ENCODE results near the gene STT3B.

DNA sequence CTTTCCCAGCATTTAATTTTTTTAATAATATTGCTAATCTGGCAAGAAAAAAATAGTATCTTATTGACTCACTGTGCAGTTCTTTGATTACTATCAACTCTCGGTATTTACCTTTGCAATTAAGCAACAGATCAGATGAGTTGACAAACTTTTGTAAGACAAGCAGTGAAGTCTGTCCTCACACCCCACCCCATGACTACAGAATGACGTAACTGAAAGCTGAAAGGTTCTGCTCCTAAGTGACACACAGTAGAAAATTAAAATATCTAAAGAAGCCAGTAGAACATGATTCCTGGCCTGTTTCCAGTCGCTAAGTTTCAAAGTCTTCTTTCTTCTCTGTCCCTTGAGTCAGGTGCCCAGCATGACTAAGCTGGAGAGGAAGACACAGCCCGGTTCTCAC lies 135.5 kb downstream of the STT3B start:
- TF ChIP-seq CTCF (conservative IDR thresholded peaks at IDR 0.05; ENCODE audit: low read length) (no peak), EZH2phosphoT487 (IDR thresholded peaks at IDR 0.05; ENCODE audit: borderline replicate concordance, low read depth, low read length) (no peak)
